SK-N-SH treated with all-trans-retinoic acid at 6 μM for 48 hours (cell line): ENCODE results near the gene RAET1G.

Source experiments
- GLIS3 ChIP-seq: fragments of 250-450 bp; sonication (Bioruptor Pico); IDR thresholded peaks from 2 replicates; pipeline ENCODE4 v1.5.0; 2020; ENCODE audit warnings: mild to moderate bottlenecking, moderate library complexity
- ISL1 ChIP-seq: fragments of 250-450 bp; sonication (Bioruptor Pico); IDR thresholded peaks from 2 replicates; pipeline ENCODE4 v2.1.2; 2022; ENCODE audit warnings: mild to moderate bottlenecking, moderate library complexity
- TCF4 ChIP-seq: fragments of 250-450 bp; sonication (Bioruptor Pico); IDR thresholded peaks from 2 replicates; pipeline ENCODE4 v1.8.0; 2021; ENCODE audit warnings: mild to moderate bottlenecking, moderate library complexity, borderline replicate concordance
- ZFP3 ChIP-seq: fragments of 250-450 bp; sonication (Bioruptor Pico); IDR thresholded peaks from 2 replicates; pipeline ENCODE4 v1.5.0; 2020; ENCODE audit warnings: mild to moderate bottlenecking, moderate library complexity
- ZFP30 ChIP-seq: fragments of 450-650 bp; formaldehyde crosslinking; IDR thresholded peaks from 2 replicates; pipeline ENCODE4 v1.5.0; 2022; ENCODE audit warnings: mild to moderate bottlenecking, moderate library complexity
- ZNF565 ChIP-seq: fragments of 450-650 bp; formaldehyde crosslinking; conservative IDR thresholded peaks from 2 replicates; pipeline ENCODE4 v1.5.0; 2020; ENCODE audit warnings: low read depth, mild to moderate bottlenecking, moderate library complexity
- ZNF8 ChIP-seq: fragments of 450-650 bp; formaldehyde crosslinking; IDR thresholded peaks from 2 replicates; pipeline ENCODE4 v1.5.0; 2020; ENCODE audit warnings: mild to moderate bottlenecking, moderate library complexity
- TF ChIP-seq, protein P1 (sequence below): fragments of 250-450 bp; sonication (Bioruptor Pico); IDR thresholded peaks from 2 replicates; pipeline ENCODE4 v1.5.1; 2021; ENCODE audit warnings: mild to moderate bottlenecking, moderate library complexity
- TF ChIP-seq, protein P2 (sequence below): fragments of 250-450 bp; sonication (Bioruptor Pico); IDR thresholded peaks from 2 replicates; pipeline ENCODE4 v1.8.0; 2020; ENCODE audit warnings: mild to moderate bottlenecking, moderate library complexity, borderline replicate concordance
- TF ChIP-seq, protein P3 (sequence below): fragments of 250-450 bp; sonication (Bioruptor Pico); IDR thresholded peaks from 2 replicates; pipeline ENCODE4 v1.5.1; 2020; ENCODE audit warnings: low read depth, mild to moderate bottlenecking, moderate library complexity

DNA sequence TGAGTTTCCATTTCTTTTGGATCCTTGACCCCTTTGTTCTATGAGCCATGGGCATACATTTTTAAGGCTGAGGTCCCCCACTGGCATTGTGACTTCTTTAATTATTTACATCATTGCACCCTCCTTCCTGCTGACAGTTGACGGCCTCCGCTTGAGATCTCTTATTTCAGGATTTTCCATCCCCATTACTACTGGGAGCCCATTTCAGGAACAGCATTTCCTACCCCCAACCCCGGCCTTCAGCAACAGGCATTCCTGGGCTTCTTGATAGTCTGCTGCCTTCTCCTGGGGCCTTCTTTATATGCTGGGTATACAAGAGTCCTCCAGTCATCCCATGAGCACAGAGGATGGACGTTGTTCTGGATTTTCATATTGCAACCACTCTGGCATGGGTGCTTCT lies 44.7 kb upstream of the RAET1G start:
- no peak for TF ChIP-seq ZFP30 (CRISPR knock-in tag)
- TF ChIP-seq ZNF565 (CRISPR knock-in tag): no peak
- TF ChIP-seq, protein P1, sequence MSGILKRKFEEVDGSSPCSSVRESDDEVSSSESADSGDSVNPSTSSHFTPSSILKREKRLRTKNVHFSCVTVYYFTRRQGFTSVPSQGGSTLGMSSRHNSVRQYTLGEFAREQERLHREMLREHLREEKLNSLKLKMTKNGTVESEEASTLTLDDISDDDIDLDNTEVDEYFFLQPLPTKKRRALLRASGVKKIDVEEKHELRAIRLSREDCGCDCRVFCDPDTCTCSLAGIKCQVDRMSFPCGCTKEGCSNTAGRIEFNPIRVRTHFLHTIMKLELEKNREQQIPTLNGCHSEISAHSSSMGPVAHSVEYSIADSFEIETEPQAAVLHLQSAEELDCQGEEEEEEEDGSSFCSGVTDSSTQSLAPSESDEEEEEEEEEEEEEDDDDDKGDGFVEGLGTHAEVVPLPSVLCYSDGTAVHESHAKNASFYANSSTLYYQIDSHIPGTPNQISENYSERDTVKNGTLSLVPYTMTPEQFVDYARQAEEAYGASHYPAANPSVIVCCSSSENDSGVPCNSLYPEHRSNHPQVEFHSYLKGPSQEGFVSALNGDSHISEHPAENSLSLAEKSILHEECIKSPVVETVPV (CRISPR knock-in tag): no peak
- TF ChIP-seq, protein P2, sequence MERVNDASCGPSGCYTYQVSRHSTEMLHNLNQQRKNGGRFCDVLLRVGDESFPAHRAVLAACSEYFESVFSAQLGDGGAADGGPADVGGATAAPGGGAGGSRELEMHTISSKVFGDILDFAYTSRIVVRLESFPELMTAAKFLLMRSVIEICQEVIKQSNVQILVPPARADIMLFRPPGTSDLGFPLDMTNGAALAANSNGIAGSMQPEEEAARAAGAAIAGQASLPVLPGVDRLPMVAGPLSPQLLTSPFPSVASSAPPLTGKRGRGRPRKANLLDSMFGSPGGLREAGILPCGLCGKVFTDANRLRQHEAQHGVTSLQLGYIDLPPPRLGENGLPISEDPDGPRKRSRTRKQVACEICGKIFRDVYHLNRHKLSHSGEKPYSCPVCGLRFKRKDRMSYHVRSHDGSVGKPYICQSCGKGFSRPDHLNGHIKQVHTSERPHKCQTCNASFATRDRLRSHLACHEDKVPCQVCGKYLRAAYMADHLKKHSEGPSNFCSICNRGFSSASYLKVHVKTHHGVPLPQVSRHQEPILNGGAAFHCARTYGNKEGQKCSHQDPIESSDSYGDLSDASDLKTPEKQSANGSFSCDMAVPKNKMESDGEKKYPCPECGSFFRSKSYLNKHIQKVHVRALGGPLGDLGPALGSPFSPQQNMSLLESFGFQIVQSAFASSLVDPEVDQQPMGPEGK (CRISPR knock-in tag): no peak
- TF ChIP-seq TCF4: no peak
- TF ChIP-seq ZFP3 (CRISPR knock-in tag): no peak
- TF ChIP-seq ISL1 (CRISPR knock-in tag): no peak
- TF ChIP-seq, protein P3, sequence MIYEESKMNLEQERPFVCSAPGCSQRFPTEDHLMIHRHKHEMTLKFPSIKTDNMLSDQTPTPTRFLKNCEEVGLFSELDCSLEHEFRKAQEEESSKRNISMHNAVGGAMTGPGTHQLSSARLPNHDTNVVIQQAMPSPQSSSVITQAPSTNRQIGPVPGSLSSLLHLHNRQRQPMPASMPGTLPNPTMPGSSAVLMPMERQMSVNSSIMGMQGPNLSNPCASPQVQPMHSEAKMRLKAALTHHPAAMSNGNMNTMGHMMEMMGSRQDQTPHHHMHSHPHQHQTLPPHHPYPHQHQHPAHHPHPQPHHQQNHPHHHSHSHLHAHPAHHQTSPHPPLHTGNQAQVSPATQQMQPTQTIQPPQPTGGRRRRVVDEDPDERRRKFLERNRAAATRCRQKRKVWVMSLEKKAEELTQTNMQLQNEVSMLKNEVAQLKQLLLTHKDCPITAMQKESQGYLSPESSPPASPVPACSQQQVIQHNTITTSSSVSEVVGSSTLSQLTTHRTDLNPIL (CRISPR knock-in tag): no peak
- no peak for TF ChIP-seq ZNF8 (CRISPR knock-in tag)
- no peak for TF ChIP-seq GLIS3 (CRISPR knock-in tag)
